UCSD-AML1 (cell line): ENCODE results near the gene DMP1.

Experiments
- DNase-seq: peaks from one replicate; lab custom pipeline; 2025; ENCODE audit not compliant: unreplicated experiment; lab: John Stamatoyannopoulos, UW

DMP1 gene

GRCh38 chr4:87649980-87650379, at the start of gene DMP1:
TSS of gene DMP1 (plus strand) at chr4:87650280. CDS start at chr4:87656493, 6,213 bp downstream.
- no peak for DNase-seq

GRCh38 chr4:87601361-87601760, 48.7 kb upstream of the DMP1 start:
- DNase-seq, result no peak

- DNase-seq, result no peak
These were observed 41.9 kb upstream of the DMP1 start, which contains the start of gene DSPP for GRCh38 chr4:87608229-87608628. TSS of gene DSPP (plus strand) at chr4:87608529. CDS start at chr4:87610909, 2,380 bp downstream.

- DNase-seq, result no peak
These were observed 35.7 kb upstream of the DMP1 start for GRCh38 chr4:87614292-87614890.

- DNase-seq, result no peak
These were observed 33.8 kb upstream of the DMP1 start for GRCh38 chr4:87616268-87616667.

GRCh38 chr4:87620086-87620485, 30.0 kb upstream of the DMP1 start:
- DNase-seq, result no peak

GRCh38 chr4:87620491-87620890, 29.6 kb upstream of the DMP1 start:
- DNase-seq, result no peak

GRCh38 chr4:87622303-87622702, 27.8 kb upstream of the DMP1 start:
- no peak for DNase-seq

- DNase-seq, result no peak
These were observed 25.4 kb upstream of the DMP1 start for GRCh38 chr4:87624698-87625097.

GRCh38 chr4:87631668-87632067, 18.4 kb upstream of the DMP1 start:
- DNase-seq, result no peak

- no peak for DNase-seq
These were observed 17.6 kb upstream of the DMP1 start for GRCh38 chr4:87632469-87632868.

GRCh38 chr4:87633243-87633642, 16.8 kb upstream of the DMP1 start:
- DNase-seq, result no peak

- no peak for DNase-seq
These were observed 5.8 kb upstream of the DMP1 start for GRCh38 chr4:87644286-87644685.

GRCh38 chr4:87650938-87651337, 858 bp downstream of the DMP1 start:
- DNase-seq, result no peak

GRCh38 chr4:87651941-87652340, 1.9 kb downstream of the DMP1 start:
- no peak for DNase-seq

- DNase-seq, result no peak
These were observed 4.5 kb downstream of the DMP1 start for GRCh38 chr4:87654487-87655044.

GRCh38 chr4:87657525-87657924, 7.4 kb downstream of the DMP1 start:
- no peak for DNase-seq

GRCh38 chr4:87659247-87659931, 9.3 kb downstream of the DMP1 start:
- no peak for DNase-seq

- DNase-seq, result no peak
These were observed 12.8 kb downstream of the DMP1 start for GRCh38 chr4:87662871-87663270.

- DNase-seq, result no peak
These were observed 19.3 kb downstream of the DMP1 start for GRCh38 chr4:87669373-87669772.

GRCh38 chr4:87677731-87678130, 27.7 kb downstream of the DMP1 start:
- no peak for DNase-seq

- DNase-seq, result peak; percentile 9
These were observed 29.5 kb downstream of the DMP1 start for GRCh38 chr4:87679449-87680169.
